ENCODE measurements around the gene CHAD.

DNA sequence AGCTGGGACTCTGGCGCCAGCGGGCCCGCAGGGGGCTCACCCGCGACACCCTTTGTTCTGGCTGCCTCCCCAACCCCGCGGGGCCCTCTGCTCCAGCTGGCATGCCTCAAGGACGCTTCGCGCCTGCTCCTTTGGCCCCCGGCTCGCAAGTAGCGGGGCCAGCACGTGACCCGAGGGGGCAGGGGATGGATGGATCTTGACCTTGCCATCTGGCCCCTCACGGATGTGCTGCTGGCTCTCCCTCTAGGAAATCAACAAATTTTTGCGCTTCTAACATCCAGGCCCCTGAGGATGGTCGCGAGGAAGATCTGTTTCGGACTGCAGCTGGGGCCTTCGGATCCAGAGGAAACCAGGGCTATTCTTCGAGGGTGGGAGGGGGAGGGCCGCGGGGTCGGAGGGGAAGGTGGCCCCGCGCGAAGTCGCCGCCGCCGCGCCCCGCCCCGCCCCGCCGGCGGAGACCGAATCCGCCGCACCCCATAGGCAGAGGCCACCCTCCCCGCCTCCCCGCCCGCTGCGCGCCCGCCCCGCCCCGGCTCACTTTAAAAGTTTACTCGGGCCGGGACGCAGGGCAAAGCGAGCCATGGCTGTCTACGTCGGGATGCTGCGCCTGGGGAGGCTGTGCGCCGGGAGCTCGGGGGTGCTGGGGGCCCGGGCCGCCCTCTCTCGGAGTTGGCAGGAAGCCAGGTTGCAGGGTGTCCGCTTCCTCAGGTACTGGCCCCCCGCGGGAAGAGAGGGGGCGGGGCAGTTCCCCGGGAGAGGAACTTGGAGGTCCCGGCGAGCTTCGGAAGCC lies 42.8 kb downstream of the CHAD start, which contains the start of gene ACSF2:
- no peak for TF ChIP-seq CTCF (IDR thresholded peaks at IDR 0.05)
- TF ChIP-seq POLR2A (IDR thresholded peaks at IDR 0.05), result peak; percentile 25 to 44

Measured in sigmoid colon (tissue), 3 donors.